ENCODE results near the gene ENO1. TPM values are rescaled to one million over a fixed set of nuclear protein-coding genes. Genes with fewer than 3 reads are reported as not detected.
A peak's percentile ranks its signal among the peaks of the same experiment; 100 is the strongest.
"Not testable (repeated sequence)": the region's sequence is repeated elsewhere in the genome, so short reads cannot be mapped to it uniquely, and the experiment has no call there.

The ENO1 gene
- polyA plus RNA-seq (2012; ENCODE audit: insufficient read depth, insufficient read length, low read depth): 1,103 TPM

- H3K27me3 ChIP-seq: no peaks in the 10 kb centered on the region
- H3K9me3 ChIP-seq: no peaks in the 10 kb centered on the region
- H3K4me1 ChIP-seq: no peaks in the 10 kb centered on the region
- TF ChIP-seq, protein P1, sequence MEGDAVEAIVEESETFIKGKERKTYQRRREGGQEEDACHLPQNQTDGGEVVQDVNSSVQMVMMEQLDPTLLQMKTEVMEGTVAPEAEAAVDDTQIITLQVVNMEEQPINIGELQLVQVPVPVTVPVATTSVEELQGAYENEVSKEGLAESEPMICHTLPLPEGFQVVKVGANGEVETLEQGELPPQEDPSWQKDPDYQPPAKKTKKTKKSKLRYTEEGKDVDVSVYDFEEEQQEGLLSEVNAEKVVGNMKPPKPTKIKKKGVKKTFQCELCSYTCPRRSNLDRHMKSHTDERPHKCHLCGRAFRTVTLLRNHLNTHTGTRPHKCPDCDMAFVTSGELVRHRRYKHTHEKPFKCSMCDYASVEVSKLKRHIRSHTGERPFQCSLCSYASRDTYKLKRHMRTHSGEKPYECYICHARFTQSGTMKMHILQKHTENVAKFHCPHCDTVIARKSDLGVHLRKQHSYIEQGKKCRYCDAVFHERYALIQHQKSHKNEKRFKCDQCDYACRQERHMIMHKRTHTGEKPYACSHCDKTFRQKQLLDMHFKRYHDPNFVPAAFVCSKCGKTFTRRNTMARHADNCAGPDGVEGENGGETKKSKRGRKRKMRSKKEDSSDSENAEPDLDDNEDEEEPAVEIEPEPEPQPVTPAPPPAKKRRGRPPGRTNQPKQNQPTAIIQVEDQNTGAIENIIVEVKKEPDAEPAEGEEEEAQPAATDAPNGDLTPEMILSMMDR (IDR thresholded peaks at IDR 0.05; ENCODE audit: low read depth, low read length): no peak
- H3K36me3 ChIP-seq: peaks cover 43% of the 10 kb centered on the region
- peak within 1 kb of the TSS; percentile 81 for H3K4me3 ChIP-seq (ENCODE audit: low read depth, low read length)
- DNase-seq: no peak
Measured at GRCh38 chr1:8878448-8878697, at the start of gene ENO1. Gene ENO1, minus strand, starts transcription at chr1:8878686. Its CDS starts 3,778 bp downstream, at chr1:8874908.

- TF ChIP-seq, protein P1 (IDR thresholded peaks at IDR 0.05; ENCODE audit: low read depth, low read length): no peak
- no peaks in the 10 kb centered on the region for H3K27me3 ChIP-seq
- DNase-seq: no peak
- H3K4me1 ChIP-seq: no peaks in the 10 kb centered on the region
- H3K4me3 ChIP-seq (ENCODE audit: low read depth, low read length): no peak overlapping the region
- no peaks in the 10 kb centered on the region for H3K9me3 ChIP-seq
- H3K36me3 ChIP-seq: no peaks in the 10 kb centered on the region
Measured at GRCh38 chr1:8926707-8927694, 48.5 kb upstream of the ENO1 start.

DNA sequence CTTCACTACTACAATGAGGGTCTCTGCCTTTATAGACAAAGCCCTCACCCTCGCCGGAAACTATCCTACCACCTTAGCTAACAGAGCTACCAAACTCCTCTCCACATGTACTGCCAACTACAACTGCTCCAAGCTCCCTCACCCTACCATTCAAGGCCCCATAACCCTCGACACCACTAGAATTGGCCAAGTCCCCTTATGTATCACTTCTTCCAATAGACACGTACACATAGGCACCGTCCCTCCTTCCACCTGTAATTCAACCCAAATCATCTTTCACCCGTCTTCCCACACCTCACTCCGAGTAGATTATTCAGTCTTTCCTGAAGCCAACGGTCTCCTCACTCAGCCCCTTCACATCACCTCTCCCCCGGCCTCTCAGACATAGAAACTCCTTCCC is 47.5 kb upstream of the ENO1 start:
- Histone ChIP-seq H3K36me3 (no peaks in the 10 kb centered on the region), H3K4me3 (ENCODE audit: low read depth, low read length) (no peak overlapping the region), H3K4me1 (no peaks in the 10 kb centered on the region), H3K27me3 (no peaks in the 10 kb centered on the region), H3K9me3 (no peaks in the 10 kb centered on the region)
- DNase-seq: no peak
- TF ChIP-seq, protein P1 (IDR thresholded peaks at IDR 0.05; ENCODE audit: low read depth, low read length): no peak

DNA sequence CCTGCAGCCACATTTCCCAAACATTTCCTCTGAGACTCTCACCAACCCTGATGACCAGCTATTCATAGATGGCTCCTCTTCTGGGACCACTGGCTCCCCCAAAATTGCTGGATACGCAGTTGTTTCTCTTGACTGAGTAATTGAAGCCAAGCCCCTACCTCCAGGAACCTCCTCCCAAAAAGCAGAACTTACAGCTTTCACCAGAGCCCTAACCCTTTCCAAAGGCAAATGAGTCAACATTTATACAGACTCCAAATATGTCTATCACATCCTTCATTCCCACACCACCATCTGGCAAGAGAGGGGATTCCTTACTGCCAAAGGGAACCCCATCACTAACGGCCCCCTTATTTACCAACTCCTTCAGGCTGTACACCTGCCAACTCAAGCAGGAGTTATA is 46.9 kb upstream of the ENO1 start:
- Histone ChIP-seq H3K9me3 (no peaks in the 10 kb centered on the region), H3K27me3 (no peaks in the 10 kb centered on the region), H3K4me3 (ENCODE audit: low read depth, low read length) (no peak overlapping the region), H3K36me3 (no peaks in the 10 kb centered on the region), H3K4me1 (no peaks in the 10 kb centered on the region)
- no peak for DNase-seq
- TF ChIP-seq, protein P1 (IDR thresholded peaks at IDR 0.05; ENCODE audit: low read depth, low read length): no peak

DNA sequence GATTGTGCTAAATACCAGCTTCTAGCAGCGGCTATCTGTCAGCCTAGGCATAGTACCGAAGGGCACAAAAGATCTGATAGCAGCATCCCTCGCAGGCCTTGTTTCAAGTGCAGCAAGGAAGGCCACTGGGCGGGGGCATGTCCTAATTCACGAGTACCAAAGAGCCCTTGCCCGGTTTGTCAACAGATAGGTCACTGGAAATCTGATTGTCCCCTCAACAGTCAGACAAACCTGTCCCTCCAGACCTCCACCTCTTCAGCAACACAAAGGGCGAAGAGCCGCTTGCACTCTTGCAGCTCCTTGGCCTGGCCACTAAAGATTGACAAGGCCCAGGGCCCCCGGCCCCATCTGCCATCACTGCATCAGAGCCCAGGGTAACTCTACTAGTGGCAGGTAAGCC is 44.5 kb upstream of the ENO1 start:
- Histone ChIP-seq H3K36me3 (no peaks in the 10 kb centered on the region), H3K9me3 (no peaks in the 10 kb centered on the region), H3K27me3 (no peaks in the 10 kb centered on the region), H3K4me1 (no peaks in the 10 kb centered on the region), H3K4me3 (ENCODE audit: low read depth, low read length) (no peak overlapping the region)
- TF ChIP-seq, protein P1 (IDR thresholded peaks at IDR 0.05; ENCODE audit: low read depth, low read length): no peak
- DNase-seq: no peak

- not testable (repeated sequence) for H3K4me3 ChIP-seq (ENCODE audit: low read depth, low read length); H3K36me3 ChIP-seq; H3K4me1 ChIP-seq; H3K27me3 ChIP-seq; H3K9me3 ChIP-seq; DNase-seq
Measured at GRCh38 chr1:8917536-8917935, 39.0 kb upstream of the ENO1 start.
